Measurements from ENCODE around the gene SCG2.

The SCG2 gene

GRCh38 chr2:223563462-223563861, 38.7 kb downstream of the SCG2 start:
- Mint-ChIP-seq H3K9me3 (ENCODE audit: low read depth) (no peaks in the 10 kb centered on the region), H3K4me3 (no peak overlapping the region), H3K4me1 (ENCODE audit: low read depth) (no peaks in the 10 kb centered on the region), H3K27ac (no peak overlapping the region), H3K36me3 (no peaks in the 10 kb centered on the region), H3K27me3 (peaks cover 5% of the 10 kb centered on the region)

- no peak overlapping the region for H3K4me3 Mint-ChIP-seq
- peaks cover 5% of the 10 kb centered on the region for H3K27me3 Mint-ChIP-seq
- no peaks in the 10 kb centered on the region for H3K9me3 Mint-ChIP-seq (ENCODE audit: low read depth)
- no peaks in the 10 kb centered on the region for H3K4me1 Mint-ChIP-seq (ENCODE audit: low read depth)
- H3K36me3 Mint-ChIP-seq, result no peaks in the 10 kb centered on the region
- H3K27ac Mint-ChIP-seq, result no peak overlapping the region
These were observed 40.1 kb downstream of the SCG2 start for GRCh38 chr2:223562078-223562477.

GRCh38 chr2:223560749-223561435, 41.3 kb downstream of the SCG2 start:
- Mint-ChIP-seq H3K27ac (no peak overlapping the region), H3K36me3 (no peaks in the 10 kb centered on the region), H3K9me3 (ENCODE audit: low read depth) (no peaks in the 10 kb centered on the region), H3K4me1 (ENCODE audit: low read depth) (no peaks in the 10 kb centered on the region), H3K27me3 (peaks cover 8% of the 10 kb centered on the region), H3K4me3 (no peak overlapping the region)

DNA sequence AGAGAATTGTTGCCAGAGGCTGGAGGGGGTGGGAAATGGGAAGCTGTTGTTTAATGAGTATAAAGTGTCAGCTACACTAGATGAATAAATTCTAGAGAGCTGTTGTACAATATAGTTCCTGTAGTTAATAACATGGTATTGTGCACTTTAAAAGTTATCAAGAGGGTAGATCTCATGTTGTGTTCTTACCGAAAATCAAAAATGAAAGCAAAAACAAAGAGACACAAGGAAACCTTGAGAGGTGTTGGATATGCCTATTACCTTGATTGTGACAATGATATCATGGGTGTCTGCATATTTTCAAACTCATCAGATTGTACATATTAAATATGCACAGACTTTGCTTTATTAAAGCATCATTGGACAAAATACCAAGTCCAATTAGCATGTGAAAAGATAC, 43.2 kb downstream of the SCG2 start:
- Mint-ChIP-seq H3K4me3 (no peak overlapping the region), H3K27ac (no peak overlapping the region), H3K4me1 (ENCODE audit: low read depth) (no peaks in the 10 kb centered on the region), H3K27me3 (peaks cover 8% of the 10 kb centered on the region), H3K9me3 (ENCODE audit: low read depth) (no peaks in the 10 kb centered on the region), H3K36me3 (no peaks in the 10 kb centered on the region)

- Mint-ChIP-seq H3K9me3 (ENCODE audit: low read depth) (no peaks in the 10 kb centered on the region), H3K27me3 (peaks cover 8% of the 10 kb centered on the region), H3K4me3 (no peak overlapping the region), H3K36me3 (no peaks in the 10 kb centered on the region), H3K4me1 (ENCODE audit: low read depth) (no peaks in the 10 kb centered on the region), H3K27ac (no peak overlapping the region)
These were observed 47.2 kb downstream of the SCG2 start for GRCh38 chr2:223554923-223555322.

- Mint-ChIP-seq H3K36me3 (no peaks in the 10 kb centered on the region), H3K27me3 (peaks cover 4% of the 10 kb centered on the region), H3K4me3 (no peak overlapping the region), H3K4me1 (ENCODE audit: low read depth) (no peaks in the 10 kb centered on the region), H3K9me3 (ENCODE audit: low read depth) (no peaks in the 10 kb centered on the region), H3K27ac (no peak overlapping the region)
These were observed 52.9 kb downstream of the SCG2 start for GRCh38 chr2:223549215-223549614.

DNA sequence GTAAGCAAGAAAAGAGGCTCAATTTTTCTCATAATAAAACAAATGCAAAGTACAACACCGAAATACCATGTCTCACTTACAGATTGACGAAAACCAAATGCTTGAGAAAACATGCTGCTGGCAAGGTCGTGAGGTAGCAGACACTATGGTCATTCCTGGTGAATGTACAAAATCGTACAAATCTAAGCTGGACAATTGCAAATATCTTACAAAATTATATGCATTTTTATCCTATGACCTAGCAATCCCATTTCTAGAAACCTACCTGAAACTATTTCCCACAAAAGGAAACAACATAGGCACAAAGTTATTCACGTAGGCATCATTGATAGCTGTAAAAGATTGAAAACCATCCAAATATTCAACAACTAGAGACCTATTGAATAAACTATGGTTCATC, 54.0 kb downstream of the SCG2 start:
- Mint-ChIP-seq H3K9me3 (ENCODE audit: low read depth) (no peaks in the 10 kb centered on the region), H3K27me3 (peaks cover 4% of the 10 kb centered on the region), H3K36me3 (no peaks in the 10 kb centered on the region), H3K4me1 (ENCODE audit: low read depth) (no peaks in the 10 kb centered on the region), H3K4me3 (no peak overlapping the region), H3K27ac (no peak overlapping the region)

All from activated naive CD8-positive, alpha-beta T cell (primary cell).